NB4 (cell line): ENCODE measurements around the gene ANKZF1.

Source experiments
- MYC ChIP-seq: IDR thresholded peaks from 2 replicates; pipeline ENCODE4 v1.6.1; 2011; ENCODE audit warnings: low read depth, low read length
- POLR2A ChIP-seq: IDR thresholded peaks from 2 replicates; pipeline ENCODE4 v1.6.1; 2011; ENCODE audit warnings: mild to moderate bottlenecking; ENCODE audit not compliant: insufficient read length; ENCODE audit errors: extremely low read depth
- TF ChIP-seq, protein P1 (sequence below): IDR thresholded peaks from one replicate; pipeline ENCODE4 v1.5.1; 2012; ENCODE audit warnings: low read depth, low read length
- TF ChIP-seq, protein P2 (sequence below): IDR thresholded peaks from 2 replicates; pipeline ENCODE4 v1.6.1; 2011; ENCODE audit warnings: low read depth, low read length

DNA sequence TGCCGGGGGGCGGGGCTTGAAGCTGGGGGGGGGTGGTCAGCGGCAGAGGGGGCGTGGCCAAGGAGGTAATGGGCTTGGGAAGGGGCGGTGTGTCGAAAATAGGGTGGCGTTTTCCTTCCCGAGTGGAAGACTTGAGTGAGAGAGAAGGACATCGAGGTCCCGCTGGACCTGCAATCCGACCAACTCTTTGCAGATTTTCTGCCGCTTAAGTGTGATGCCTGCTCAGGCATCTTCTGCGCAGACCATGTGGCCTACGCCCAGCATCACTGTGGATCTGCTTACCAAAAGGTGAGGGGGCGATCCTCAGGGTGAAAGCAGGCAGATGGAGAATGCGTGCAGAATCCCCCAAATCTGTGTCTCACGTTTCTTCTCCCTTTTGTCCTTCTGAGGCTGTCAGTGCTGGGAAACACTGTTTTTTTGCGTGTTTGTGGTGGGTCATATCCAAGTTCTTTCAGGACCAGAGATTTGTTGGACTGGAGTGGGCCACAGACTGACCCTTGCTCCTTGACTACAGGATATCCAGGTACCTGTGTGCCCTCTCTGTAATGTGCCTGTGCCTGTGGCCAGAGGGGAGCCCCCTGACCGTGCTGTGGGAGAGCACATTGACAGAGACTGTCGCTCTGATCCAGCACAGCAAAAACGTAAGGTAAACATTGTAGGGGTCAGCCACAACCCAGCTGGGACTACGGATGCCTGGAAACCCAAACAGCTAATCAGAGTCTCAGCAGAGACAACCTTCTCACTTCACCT is 22.3 kb upstream of the ANKZF1 start:
- no peak for TF ChIP-seq POLR2A
- TF ChIP-seq, protein P1, sequence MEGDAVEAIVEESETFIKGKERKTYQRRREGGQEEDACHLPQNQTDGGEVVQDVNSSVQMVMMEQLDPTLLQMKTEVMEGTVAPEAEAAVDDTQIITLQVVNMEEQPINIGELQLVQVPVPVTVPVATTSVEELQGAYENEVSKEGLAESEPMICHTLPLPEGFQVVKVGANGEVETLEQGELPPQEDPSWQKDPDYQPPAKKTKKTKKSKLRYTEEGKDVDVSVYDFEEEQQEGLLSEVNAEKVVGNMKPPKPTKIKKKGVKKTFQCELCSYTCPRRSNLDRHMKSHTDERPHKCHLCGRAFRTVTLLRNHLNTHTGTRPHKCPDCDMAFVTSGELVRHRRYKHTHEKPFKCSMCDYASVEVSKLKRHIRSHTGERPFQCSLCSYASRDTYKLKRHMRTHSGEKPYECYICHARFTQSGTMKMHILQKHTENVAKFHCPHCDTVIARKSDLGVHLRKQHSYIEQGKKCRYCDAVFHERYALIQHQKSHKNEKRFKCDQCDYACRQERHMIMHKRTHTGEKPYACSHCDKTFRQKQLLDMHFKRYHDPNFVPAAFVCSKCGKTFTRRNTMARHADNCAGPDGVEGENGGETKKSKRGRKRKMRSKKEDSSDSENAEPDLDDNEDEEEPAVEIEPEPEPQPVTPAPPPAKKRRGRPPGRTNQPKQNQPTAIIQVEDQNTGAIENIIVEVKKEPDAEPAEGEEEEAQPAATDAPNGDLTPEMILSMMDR = no peak
- no peak for TF ChIP-seq MYC
- TF ChIP-seq, protein P2, sequence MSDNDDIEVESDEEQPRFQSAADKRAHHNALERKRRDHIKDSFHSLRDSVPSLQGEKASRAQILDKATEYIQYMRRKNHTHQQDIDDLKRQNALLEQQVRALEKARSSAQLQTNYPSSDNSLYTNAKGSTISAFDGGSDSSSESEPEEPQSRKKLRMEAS = no peak
